Inferior parietal cortex (tissue), 1 donor: ENCODE measurements around the gene TMEM30B.

ENCODE experiments used
- DNase-seq: peaks from one replicate; pipeline ENCODE4 v3.0.0-alpha.2; 2016; ENCODE audit errors: extremely low spot score

TMEM30B gene

GRCh38 chr14:61300209-61300608, 19.1 kb upstream of the TMEM30B start:
- no peak for DNase-seq

- DNase-seq: no peak
These were observed 17.7 kb upstream of the TMEM30B start for GRCh38 chr14:61298824-61299223.

GRCh38 chr14:61297581-61297980, 16.4 kb upstream of the TMEM30B start:
- no peak for DNase-seq

GRCh38 chr14:61296719-61297502, 15.8 kb upstream of the TMEM30B start:
- peak; percentile 33 for DNase-seq

- no peak for DNase-seq
These were observed 15.0 kb upstream of the TMEM30B start for GRCh38 chr14:61296151-61296550.

GRCh38 chr14:61290701-61291100, 9.6 kb upstream of the TMEM30B start:
- DNase-seq: no peak

GRCh38 chr14:61288720-61289119, 7.6 kb upstream of the TMEM30B start:
- no peak for DNase-seq

- no peak for DNase-seq
These were observed 7.1 kb upstream of the TMEM30B start for GRCh38 chr14:61288228-61288627.

- no peak for DNase-seq
These were observed 6.1 kb upstream of the TMEM30B start for GRCh38 chr14:61287196-61287595.

GRCh38 chr14:61285364-61285763, 4.2 kb upstream of the TMEM30B start:
- no peak for DNase-seq

GRCh38 chr14:61284001-61284400, 2.9 kb upstream of the TMEM30B start:
- no peak for DNase-seq

- no peak for DNase-seq
These were observed 1.6 kb upstream of the TMEM30B start for GRCh38 chr14:61282746-61283145.

GRCh38 chr14:61281948-61282275, 774 bp upstream of the TMEM30B start:
- DNase-seq: no peak

GRCh38 chr14:61280526-61281185, 482 bp downstream of the TMEM30B start:
- DNase-seq: no peak

GRCh38 chr14:61280092-61280525, 1.0 kb downstream of the TMEM30B start:
- DNase-seq: no peak

- DNase-seq: no peak
These were observed 2.1 kb downstream of the TMEM30B start for GRCh38 chr14:61279082-61279481.

- no peak for DNase-seq
These were observed 3.4 kb downstream of the TMEM30B start for GRCh38 chr14:61277784-61278183.

GRCh38 chr14:61277232-61277631, 3.9 kb downstream of the TMEM30B start:
- no peak for DNase-seq

- no peak for DNase-seq
These were observed 9.6 kb downstream of the TMEM30B start for GRCh38 chr14:61271552-61271951.

GRCh38 chr14:61270714-61271113, 10.4 kb downstream of the TMEM30B start:
- DNase-seq: no peak

GRCh38 chr14:61269321-61270083, 11.6 kb downstream of the TMEM30B start:
- DNase-seq: peak; percentile 80

- DNase-seq: no peak
These were observed 12.3 kb downstream of the TMEM30B start for GRCh38 chr14:61268812-61269211.
